AG09319 (cell line): ENCODE data around the gene ANKRD55.
"Not testable (repeated sequence)": the region's sequence is repeated elsewhere in the genome, so short reads cannot be mapped to it uniquely, and the experiment has no call there.

ENCODE experiments used
- DNase-seq: peaks from one replicate; pipeline ENCODE4 v3.0.0-alpha.2; 2010; ENCODE audit warnings: low read depth; ENCODE audit errors: extremely low read depth
- CTCF ChIP-seq: IDR thresholded peaks from 2 replicates; pipeline ENCODE4 v1.5.1; 2011; ENCODE audit warnings: low read depth, mild to moderate bottlenecking, inconsistent platforms, low read length, moderate library complexity

Gene ANKRD55

GRCh38 chr5:56251918-56252553, 18.9 kb upstream of the ANKRD55 start:
- TF ChIP-seq CTCF, result no peak
- no peak for DNase-seq

- no peak for TF ChIP-seq CTCF
- no peak for DNase-seq
Observed at GRCh38 chr5:56251440-56251839, 18.3 kb upstream of the ANKRD55 start.

GRCh38 chr5:56250011-56250410, 16.9 kb upstream of the ANKRD55 start:
- no peak for TF ChIP-seq CTCF
- DNase-seq, result no peak

- not testable (repeated sequence) for DNase-seq
Observed at GRCh38 chr5:56249085-56249484, 16.0 kb upstream of the ANKRD55 start.

- DNase-seq, result peak; percentile 19
- no peak for TF ChIP-seq CTCF
Observed at GRCh38 chr5:56247592-56247991, 14.5 kb upstream of the ANKRD55 start.

- DNase-seq, result no peak
- no peak for TF ChIP-seq CTCF
Observed at GRCh38 chr5:56246769-56247168, 13.6 kb upstream of the ANKRD55 start.

GRCh38 chr5:56245481-56245880, 12.4 kb upstream of the ANKRD55 start:
- TF ChIP-seq CTCF, result no peak

GRCh38 chr5:56244627-56245026, 11.5 kb upstream of the ANKRD55 start:
- no peak for TF ChIP-seq CTCF

More at GRCh38 chr5:56245481-56245880, 12.4 kb upstream of the ANKRD55 start:
- no peak for DNase-seq

GRCh38 chr5:56242271-56242670, 9.1 kb upstream of the ANKRD55 start:
- DNase-seq, result not testable (repeated sequence)

More at GRCh38 chr5:56244627-56245026, 11.5 kb upstream of the ANKRD55 start:
- no peak for DNase-seq
